Esophagus (tissue), 2 donors: Measurements from ENCODE around the gene KRTAP10-5. TPM values are rescaled to one million over a fixed set of nuclear protein-coding genes. Genes with fewer than 3 reads are reported as not detected.
"Not testable (repeated sequence)": the region's sequence is repeated elsewhere in the genome, so short reads cannot be mapped to it uniquely, and the experiment has no call there.

Source experiments
- H3K27ac ChIP-seq, 2 donors: one replicate each; pipeline ENCODE4 v1.5.1; 2013; ENCODE audit warnings: low read depth in 2 of 2, mild to moderate bottlenecking in 2 of 2, inconsistent platforms in 1 of 2, low read length in 1 of 2, moderate library complexity in 1 of 2
- H3K27me3 ChIP-seq, 2 donors: one replicate each; pipeline ENCODE4 v1.6.1; 2013; ENCODE audit warnings: low read length in 2 of 2, control low read depth in 1 of 2, mild to moderate bottlenecking in 1 of 2; ENCODE audit not compliant: insufficient read depth in 2 of 2, control insufficient read depth in 1 of 2
- H3K36me3 ChIP-seq, 2 donors: one replicate each; pipeline ENCODE4 v1.6.1; 2013; ENCODE audit warnings: low read length in 1 of 2; ENCODE audit not compliant: control insufficient read depth in 2 of 2, insufficient read depth in 2 of 2
- H3K4me1 ChIP-seq, 2 donors: one replicate each; pipeline ENCODE4 v1.6.1; 2013; ENCODE audit warnings: low read length in 1 of 2; ENCODE audit not compliant: control insufficient read depth in 2 of 2, insufficient read depth in 2 of 2
- H3K4me3 ChIP-seq, 2 donors: one replicate each; pipeline ENCODE4 v1.5.1; 2013; ENCODE audit warnings: low read length in 2 of 2, mild to moderate bottlenecking in 2 of 2, low read depth in 1 of 2, moderate library complexity in 1 of 2
- H3K9me3 ChIP-seq, 2 donors: one replicate each; pipeline ENCODE4 v1.6.1; 2013; ENCODE audit warnings: mild to moderate bottlenecking in 2 of 2, low read depth in 1 of 2, low read length in 1 of 2, moderate library complexity in 1 of 2; ENCODE audit not compliant: control insufficient read depth in 2 of 2, insufficient read depth in 1 of 2
- WGBS, 2 donors: extraction: QIAGEN DNeasy Blood & Tissue Kit; methylation state at CpG; one replicate each; pipeline ENCODE4 v1.1.7; 2013; 5-methylcytosine and 5-hydroxymethylcytosine counted together
- polyA plus RNA-seq, 2 donors: library from polyadenylated mRNA; stranded (reverse); fragments of 200-250 nt; gene quantifications; one replicate each; pipeline ENCODE4 v1.2.3, GENCODE V29; 2013
- donor health status: healthy with polysubstance abuse.
- donor health status: Bipolar disorder and iron deficiency.

The KRTAP10-5 gene
- not detected for polyA plus RNA-seq

- H3K27ac ChIP-seq, H3K36me3 ChIP-seq, H3K27me3 ChIP-seq, H3K4me3 ChIP-seq, H3K4me1 ChIP-seq: not testable (repeated sequence)
- H3K9me3 ChIP-seq: peaks cover 9 to 25% of the 10 kb centered on the region in 2 donors
- 33 to 51% methylated on average over 18 to 19 of the region's 19 CpGs for WGBS, 2 donors
Measured at GRCh38 chr21:44580231-44580821, at the start of gene KRTAP10-5. Gene KRTAP10-5 (minus strand): TSS chr21:44580604. CDS start chr21:44580578, 26 bp downstream.

DNA sequence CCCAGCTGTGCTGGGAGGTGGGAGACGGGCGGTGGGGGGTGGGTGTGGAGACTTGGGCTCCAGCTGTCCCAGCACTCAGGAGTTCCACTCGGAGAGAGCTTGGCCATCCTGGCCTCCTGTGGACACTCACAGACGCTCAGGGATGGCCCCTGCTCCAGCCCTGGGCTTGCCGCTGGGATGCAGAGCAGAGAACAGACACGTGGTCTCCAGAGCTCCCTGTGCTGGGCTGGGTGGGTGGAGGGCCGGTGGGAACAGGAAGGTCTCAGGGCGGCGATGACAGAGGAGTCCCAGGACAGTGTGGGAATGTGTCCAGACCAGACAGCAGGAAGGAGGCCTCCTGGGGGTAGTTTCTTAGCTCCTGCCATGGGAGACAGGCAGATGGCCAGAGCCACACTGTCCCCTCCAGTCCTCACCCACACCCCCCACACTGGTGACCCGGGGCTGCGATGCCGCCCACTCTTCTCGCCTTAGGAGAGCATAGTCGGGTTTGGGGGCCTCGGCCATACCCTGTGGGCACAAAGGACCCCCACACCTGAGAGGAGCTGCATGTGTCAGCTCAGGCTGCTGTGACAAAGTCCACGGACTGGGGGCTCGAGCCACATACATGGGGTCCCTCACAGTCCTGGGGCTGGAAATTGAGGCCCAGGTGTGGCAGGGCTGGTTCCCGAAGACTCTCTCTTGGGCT, 48.4 kb upstream of the KRTAP10-5 start:
- H3K9me3 ChIP-seq: peaks cover 0 to 3% of the 10 kb centered on the region in 2 donors
- WGBS, 2 donors: 76 to 82% methylated on average over 18 of the region's 18 CpGs

DNA sequence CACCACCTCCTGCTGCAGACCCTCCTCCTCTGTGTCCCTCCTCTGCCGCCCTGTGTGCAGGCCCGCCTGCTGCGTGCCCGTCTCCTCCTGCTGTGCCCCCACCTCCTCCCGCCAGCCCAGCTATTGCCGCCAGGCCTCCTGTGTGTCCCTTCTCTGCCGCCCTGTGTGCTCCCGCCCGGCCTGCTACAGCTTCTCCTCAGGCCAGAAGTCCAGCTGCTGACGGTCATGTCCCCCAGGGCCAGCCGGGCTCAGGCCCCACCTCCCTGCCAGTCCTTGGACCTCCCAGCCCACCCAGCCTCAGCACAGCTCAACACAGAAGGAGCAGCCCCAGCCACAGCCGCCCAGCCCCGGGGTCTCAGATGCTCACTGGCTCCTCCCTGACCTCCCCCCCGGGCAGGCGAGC, 47.4 kb upstream of the KRTAP10-5 start:
- not testable (repeated sequence) for H3K36me3 ChIP-seq, H3K27ac ChIP-seq, H3K4me1 ChIP-seq, H3K4me3 ChIP-seq, H3K9me3 ChIP-seq, H3K27me3 ChIP-seq
- WGBS, 2 donors: 38 to 62% methylated on average over 14 to 15 of the region's 15 CpGs

More for the DNA sequence above, 48.4 kb upstream of the KRTAP10-5 start:
- peaks cover 0 to 2% of the 10 kb centered on the region in 2 donors for H3K4me1 ChIP-seq
- H3K36me3 ChIP-seq: no peaks in the 10 kb centered on the region
- H3K27me3 ChIP-seq: no peaks in the 10 kb centered on the region
- H3K27ac ChIP-seq: no peak overlapping the region
- no peak overlapping the region for H3K4me3 ChIP-seq

DNA sequence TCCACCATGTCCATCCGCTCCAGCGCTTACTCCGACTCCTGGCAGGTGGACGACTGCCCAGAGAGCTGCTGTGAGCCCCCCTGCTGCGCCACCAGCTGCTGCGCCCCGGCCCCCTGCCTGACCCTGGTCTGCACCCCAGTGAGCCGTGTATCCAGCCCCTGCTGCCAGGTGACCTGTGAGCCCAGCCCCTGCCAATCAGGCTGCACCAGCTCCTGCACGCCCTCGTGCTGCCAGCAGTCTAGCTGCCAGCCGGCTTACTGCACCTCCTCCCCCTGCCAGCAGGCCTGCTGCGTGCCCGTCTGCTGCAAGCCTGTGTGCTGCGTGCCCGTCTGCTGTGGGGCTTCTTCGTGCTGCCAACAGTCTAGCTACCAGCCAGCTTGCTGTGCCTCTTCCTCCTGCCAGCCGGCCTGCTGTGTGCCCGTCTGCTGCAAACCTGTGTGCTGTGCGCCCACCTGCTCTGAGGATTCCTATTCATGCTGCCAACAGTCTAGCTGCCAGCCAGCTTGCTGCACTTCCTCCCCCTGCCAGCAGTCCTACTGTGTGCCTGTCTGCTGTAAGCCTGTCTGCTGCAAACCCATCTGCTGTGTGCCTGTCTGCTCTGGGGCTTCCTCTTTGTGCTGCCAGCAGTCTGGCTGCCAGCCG, 46.9 kb upstream of the KRTAP10-5 start:
- not testable (repeated sequence) for H3K27ac ChIP-seq, H3K36me3 ChIP-seq, H3K4me1 ChIP-seq, H3K4me3 ChIP-seq, H3K9me3 ChIP-seq, H3K27me3 ChIP-seq
- WGBS, 2 donors: 68 to 86% methylated on average over 13 to 20 of the region's 20 CpGs

DNA sequence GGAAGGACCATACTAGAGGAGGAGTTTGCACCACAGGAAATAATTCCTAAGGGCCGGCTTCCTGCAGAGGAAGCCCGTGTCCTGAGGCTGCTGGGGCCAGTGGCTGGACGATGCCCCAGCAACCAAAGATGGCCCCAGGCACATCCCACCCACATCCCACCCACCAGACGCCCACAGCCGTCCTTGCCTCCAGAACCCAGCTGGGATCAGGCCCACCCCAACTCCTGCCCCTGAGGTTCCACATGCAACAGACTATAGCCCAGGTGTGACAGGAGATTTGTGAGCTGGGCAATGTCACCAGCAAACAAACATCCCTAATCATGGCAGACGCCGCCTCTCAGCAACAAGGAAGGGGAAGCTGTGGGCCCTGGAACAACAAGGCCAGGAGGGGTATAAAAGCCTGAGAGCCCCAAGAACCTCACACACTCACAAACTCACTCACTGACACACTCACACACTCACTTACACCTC, 46.3 kb upstream of the KRTAP10-5 start, which contains the start of gene KRTAP10-9:
Gene KRTAP10-9, plus strand, starts transcription at position 421 of the 471 bp plus-strand sequence. CDS start 79 bp downstream, outside the sequence.
- Histone ChIP-seq H3K27ac (no peak within 1 kb of the TSS), H3K9me3 (peaks cover 0 to 3% of the 10 kb centered on the region in 2 donors)
- WGBS, 2 donors: 53 to 67% methylated on average over 7 of the region's 7 CpGs

GRCh38 chr21:44626262-44626661, 45.9 kb upstream of the KRTAP10-5 start:
- no peak overlapping the region for H3K27ac ChIP-seq
- peaks cover 0 to 2% of the 10 kb centered on the region in 2 donors for H3K4me1 ChIP-seq
- no peaks in the 10 kb centered on the region for H3K27me3 ChIP-seq
- WGBS, 2 donors: 70 to 71% methylated on average over 10 of the region's 10 CpGs
- H3K9me3 ChIP-seq: peaks cover 0 to 3% of the 10 kb centered on the region in 2 donors
- H3K4me3 ChIP-seq: no peak overlapping the region
- no peaks in the 10 kb centered on the region for H3K36me3 ChIP-seq

More for the DNA sequence above, 46.3 kb upstream of the KRTAP10-5 start, which contains the start of gene KRTAP10-9:
- Histone ChIP-seq H3K36me3 (no peaks in the 10 kb centered on the region), H3K4me1 (peaks cover 0 to 2% of the 10 kb centered on the region in 2 donors), H3K4me3 (no peak within 1 kb of the TSS), H3K27me3 (no peaks in the 10 kb centered on the region)

DNA sequence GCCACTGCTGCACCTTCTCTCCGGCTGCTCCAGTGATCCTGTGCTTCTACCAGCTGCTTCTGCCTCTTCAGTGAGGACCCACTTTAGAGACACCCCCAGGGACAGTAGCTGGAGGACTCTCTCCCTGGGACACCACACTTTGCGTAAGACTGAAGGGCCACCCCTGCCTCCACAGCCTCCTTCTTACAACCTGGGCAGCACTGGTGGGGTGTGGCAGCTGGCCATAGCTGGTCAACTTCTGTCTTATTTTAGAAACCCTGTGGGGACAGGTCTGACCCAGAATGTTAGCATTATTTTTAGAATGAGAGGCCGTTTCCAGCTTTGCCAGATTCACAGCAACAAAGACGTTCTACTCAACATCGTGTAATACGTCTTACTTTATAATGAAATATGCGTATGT, 45.4 kb upstream of the KRTAP10-5 start:
- no peaks in the 10 kb centered on the region for H3K27me3 ChIP-seq
- H3K9me3 ChIP-seq: peaks cover 0 to 3% of the 10 kb centered on the region in 2 donors
- H3K27ac ChIP-seq: no peak overlapping the region
- no peaks in the 10 kb centered on the region for H3K36me3 ChIP-seq
- peaks cover 0 to 2% of the 10 kb centered on the region in 2 donors for H3K4me1 ChIP-seq
- 87% methylated on average over 7 of the region's 7 CpGs for WGBS, 2 donors
- H3K4me3 ChIP-seq: no peak overlapping the region

GRCh38 chr21:44623575-44623974, 43.2 kb upstream of the KRTAP10-5 start:
- no peaks in the 10 kb centered on the region for H3K9me3 ChIP-seq
- H3K4me1 ChIP-seq: peaks cover 0 to 2% of the 10 kb centered on the region in 2 donors
- no peaks in the 10 kb centered on the region for H3K36me3 ChIP-seq
- no peak overlapping the region for H3K27ac ChIP-seq
- H3K4me3 ChIP-seq: no peak overlapping the region
- H3K27me3 ChIP-seq: no peaks in the 10 kb centered on the region

GRCh38 chr21:44619886-44620285, 39.5 kb upstream of the KRTAP10-5 start:
- Histone ChIP-seq H3K4me1 (no peaks in the 10 kb centered on the region), H3K4me3 (no peak overlapping the region), H3K27ac (no peak overlapping the region), H3K9me3 (no peaks in the 10 kb centered on the region), H3K36me3 (no peaks in the 10 kb centered on the region), H3K27me3 (no peaks in the 10 kb centered on the region)
- WGBS, 2 donors: 90 to 91% methylated on average over 6 of the region's 6 CpGs
